ENCODE data around the gene ADAM20. TPM values are rescaled to one million over a fixed set of nuclear protein-coding genes. Genes with fewer than 3 reads are reported as not detected.

ADAM20 gene
- total and polyA plus RNA-seq, 10 donors: 0.05 to 4.8 (median 1.6) TPM

GRCh38 chr14:70555890-70556289 is 21.1 kb upstream of the ADAM20 start:
- peaks cover 0 to 4% (median 0%) of the 10 kb centered on the region in 6 donors for H3K36me3 ChIP-seq
- no peak for TF ChIP-seq POLR2A (IDR thresholded peaks at IDR 0.05)
- TF ChIP-seq POLR2AphosphoS5 (IDR thresholded peaks at IDR 0.05): peak in 1 of 3 donors; percentile 43
- intact Hi-C loops (cut with DNase I; ENCODE audit: low total_unique reads): no loop called here
- WGBS, 5 donors: 31 to 68% (median 51%) methylated on average over 13 to 19 of the region's 19 CpGs
- H3K4me3 ChIP-seq: peak overlapping the region in 1 of 8 donors; percentile 5
- H3K27me3 ChIP-seq (replicated peaks in 1 of 7): no peaks in the 10 kb centered on the region
- H3K4me1 ChIP-seq: no peaks in the 10 kb centered on the region
- peak; percentile 61 for DNase-seq
- no peak overlapping the region for H3K27ac ChIP-seq
- peaks cover 0 to 6% (median 0%) of the 10 kb centered on the region in 8 donors for H3K9me3 ChIP-seq

- H3K9me3 ChIP-seq: peaks cover 0 to 16% (median 5%) of the 10 kb centered on the region in 8 donors
- TF ChIP-seq POLR2AphosphoS5 (IDR thresholded peaks at IDR 0.05): no peak
- no peak for TF ChIP-seq CTCF (IDR thresholded peaks at IDR 0.05 in 8 of 11, conservative IDR thresholded peaks at IDR 0.05 in 3 of 11)
- no peak for TF ChIP-seq POLR2A (IDR thresholded peaks at IDR 0.05)
- intact Hi-C loops (cut with DNase I; ENCODE audit: low total_unique reads): no loop called here
- DNase-seq: no peak
- no peak overlapping the region for H3K27ac ChIP-seq
- H3K36me3 ChIP-seq: peaks cover 0 to 16% (median 3%) of the 10 kb centered on the region in 6 donors
- H3K27me3 ChIP-seq (replicated peaks in 1 of 7): no peaks in the 10 kb centered on the region
- 80 to 94% (median 89%) methylated on average over 5 of the region's 5 CpGs for WGBS, 5 donors
- no peak overlapping the region for H3K4me3 ChIP-seq
- H3K4me1 ChIP-seq: no peaks in the 10 kb centered on the region
Measured at GRCh38 chr14:70538087-70538486, 3.3 kb upstream of the ADAM20 start.

- Histone ChIP-seq H3K27me3 (replicated peaks in 1 of 7) (no peaks in the 10 kb centered on the region), H3K9me3 (peaks cover 0 to 29% (median 17%) of the 10 kb centered on the region in 8 donors), H3K4me3 (no peak overlapping the region), H3K27ac (no peak overlapping the region), H3K36me3 (peaks cover 0 to 25% (median 8%) of the 10 kb centered on the region in 6 donors), H3K4me1 (no peaks in the 10 kb centered on the region)
- TF ChIP-seq CTCF (IDR thresholded peaks at IDR 0.05 in 8 of 11, conservative IDR thresholded peaks at IDR 0.05 in 3 of 11) (no peak), POLR2AphosphoS5 (IDR thresholded peaks at IDR 0.05) (no peak), POLR2A (IDR thresholded peaks at IDR 0.05) (no peak)
- intact Hi-C loops (cut with DNase I; ENCODE audit: low total_unique reads): no loop called here
- DNase-seq: no peak
- WGBS, 5 donors: 38 to 95% (median 93%) methylated on average over 1 of the region's 1 CpG
Measured at GRCh38 chr14:70536830-70537229, 2.0 kb upstream of the ADAM20 start.

- no peak overlapping the region for H3K27ac ChIP-seq
- no peak for DNase-seq
- WGBS, 5 donors: 95 to 99% (median 99%) methylated on average over 2 of the region's 2 CpGs
- H3K36me3 ChIP-seq: peaks cover 0 to 22% (median 8%) of the 10 kb centered on the region in 6 donors
- intact Hi-C loops (cut with DNase I; ENCODE audit: low total_unique reads): no loop called here
- H3K27me3 ChIP-seq (replicated peaks in 1 of 7): no peaks in the 10 kb centered on the region
- peaks cover 0 to 22% (median 18%) of the 10 kb centered on the region in 8 donors for H3K9me3 ChIP-seq
- no peaks in the 10 kb centered on the region for H3K4me1 ChIP-seq
- H3K4me3 ChIP-seq: no peak overlapping the region
- TF ChIP-seq POLR2A (IDR thresholded peaks at IDR 0.05) (no peak), POLR2AphosphoS5 (IDR thresholded peaks at IDR 0.05) (no peak), CTCF (IDR thresholded peaks at IDR 0.05 in 8 of 11, conservative IDR thresholded peaks at IDR 0.05 in 3 of 11) (no peak)
Measured at GRCh38 chr14:70530417-70530816, 4.4 kb downstream of the ADAM20 start.

Data from spleen (tissue), 11 donors.